WTC11 (cell line): Measurements from ENCODE around the gene IL36A. TPM values are rescaled to one million over a fixed set of nuclear protein-coding genes. Genes with fewer than 3 reads are reported as not detected.
A peak's percentile ranks its signal among the peaks of the same experiment; 100 is the strongest.

Experiments used
- ATAC-seq: fragments of 200-7000 bp; cut with Tn5 transposase; 2 replicates; pipeline ENCODE4 v1.10.0; 2021; ENCODE audit warnings: mild to moderate bottlenecking, moderate library complexity
- CTCF ChIA-PET: fragments of 300-600 bp; sonication (Branson Sonifier 250); formaldehyde crosslinking; loops from one replicate; lab custom pipeline; 2021; ENCODE audit warnings: antibody characterized with exemption; lab: Charles Lee
- POLR2A ChIA-PET: fragments of 350-600 bp; sonication (Branson Sonifier 250); formaldehyde crosslinking; loops from one replicate; lab custom pipeline; 2021; ENCODE audit warnings: antibody characterized with exemption; lab: Charles Lee
- DNase-seq: peaks from one replicate; pipeline ENCODE4 v3.0.0; 2021; ENCODE audit warnings: low spot score
- H3K27ac Mint-ChIP-seq: 2 replicates; pipeline ENCODE4 v1.8.0; 2021; ENCODE audit warnings: mixed read lengths
- H3K27me3 Mint-ChIP-seq: 2 replicates; pipeline ENCODE4 v1.8.0; 2021; ENCODE audit warnings: low read depth, mild to moderate bottlenecking, moderate library complexity, mixed read lengths
- H3K36me3 Mint-ChIP-seq: 2 replicates; pipeline ENCODE4 v1.8.0; 2021; ENCODE audit warnings: mixed read lengths
- H3K4me1 Mint-ChIP-seq: 2 replicates; pipeline ENCODE4 v1.8.0; 2022; ENCODE audit warnings: mixed read lengths
- H3K4me3 Mint-ChIP-seq: 2 replicates; pipeline ENCODE4 v1.8.0; 2021; ENCODE audit warnings: mild to moderate bottlenecking, moderate library complexity, mixed read lengths
- H3K9me3 Mint-ChIP-seq: 2 replicates; pipeline ENCODE4 v1.8.0; 2021; ENCODE audit warnings: mixed read lengths
- ATF1 ChIP-seq: sonication (generic); formaldehyde crosslinking; IDR thresholded peaks from 2 replicates; pipeline ENCODE4 v1.8.1; 2023; ENCODE audit warnings: mild to moderate bottlenecking, moderate library complexity, missing genetic modification reagents
- ELF4 ChIP-seq: sonication (generic); formaldehyde crosslinking; IDR thresholded peaks from 2 replicates; pipeline ENCODE4 v1.8.1; 2022; ENCODE audit warnings: low read depth, mild to moderate bottlenecking, moderate library complexity, missing genetic modification reagents
- ESRRA ChIP-seq: sonication (generic); formaldehyde crosslinking; IDR thresholded peaks from 2 replicates; pipeline ENCODE4 v1.8.1; 2022; ENCODE audit warnings: mild to moderate bottlenecking, missing genetic modification reagents, borderline replicate concordance
- FOXJ3 ChIP-seq: sonication (generic); formaldehyde crosslinking; IDR thresholded peaks from 2 replicates; pipeline ENCODE4 v1.9.0; 2021; ENCODE audit warnings: missing genetic modification reagents, mild to moderate bottlenecking, borderline replicate concordance
- FOXP1 ChIP-seq: sonication (generic); formaldehyde crosslinking; IDR thresholded peaks from 2 replicates; pipeline ENCODE4 v1.8.0; 2022; ENCODE audit warnings: missing genetic modification reagents, mild to moderate bottlenecking, moderate library complexity, borderline replicate concordance
- GABPB1 ChIP-seq: sonication (generic); formaldehyde crosslinking; IDR thresholded peaks from 2 replicates; pipeline ENCODE4 v1.8.1; 2023; ENCODE audit warnings: mild to moderate bottlenecking, missing genetic modification reagents
- JAZF1 ChIP-seq: fragments of 250-450 bp; sonication (Bioruptor Pico); IDR thresholded peaks from 2 replicates; pipeline ENCODE4 v1.9.0; 2021; ENCODE audit warnings: moderate library complexity, mild to moderate bottlenecking, inconsistent platforms
- JUN ChIP-seq: sonication (generic); formaldehyde crosslinking; IDR thresholded peaks from 2 replicates; pipeline ENCODE4 v1.8.0; 2023; ENCODE audit warnings: mild to moderate bottlenecking, missing genetic modification reagents
- NFATC4 ChIP-seq: fragments of 250-450 bp; sonication (Bioruptor Pico); IDR thresholded peaks from 2 replicates; pipeline ENCODE4 v1.9.0; 2021; ENCODE audit warnings: mild to moderate bottlenecking
- RORB ChIP-seq: fragments of 250-450 bp; sonication (Bioruptor Pico); IDR thresholded peaks from 2 replicates; pipeline ENCODE4 v1.9.0; 2021; ENCODE audit warnings: mild to moderate bottlenecking
- SMAD4 ChIP-seq: sonication (generic); formaldehyde crosslinking; IDR thresholded peaks from 2 replicates; pipeline ENCODE4 v1.8.0; 2022; ENCODE audit warnings: mild to moderate bottlenecking, missing genetic modification reagents
- ZBTB21 ChIP-seq: sonication (generic); formaldehyde crosslinking; IDR thresholded peaks from 2 replicates; pipeline ENCODE4 v1.8.1; 2023; ENCODE audit warnings: mild to moderate bottlenecking, missing genetic modification reagents, borderline replicate concordance
- ZNF317 ChIP-seq: sonication (generic); formaldehyde crosslinking; IDR thresholded peaks from 2 replicates; pipeline ENCODE4 v1.8.1; 2023; ENCODE audit warnings: low read depth, mild to moderate bottlenecking, moderate library complexity, missing genetic modification reagents, borderline replicate concordance
- ZNF416 ChIP-seq: fragments of 250-450 bp; sonication (Bioruptor Pico); IDR thresholded peaks from 2 replicates; pipeline ENCODE4 v1.9.0; 2021; ENCODE audit warnings: mild to moderate bottlenecking, inconsistent platforms
- ZNF671 ChIP-seq: fragments of 250-450 bp; sonication (Bioruptor Pico); IDR thresholded peaks from 2 replicates; pipeline ENCODE4 v1.8.0; 2021; ENCODE audit warnings: mild to moderate bottlenecking
- total RNA-seq: library from RNA; stranded (reverse); gene quantifications from 3 replicates; pipeline ENCODE4 v1.2.3, GENCODE V29; 2021
- TF ChIP-seq, protein P1 (sequence below): sonication (generic); formaldehyde crosslinking; IDR thresholded peaks from 2 replicates; pipeline ENCODE4 v1.8.1; 2022; ENCODE audit warnings: mild to moderate bottlenecking, missing genetic modification reagents, moderate library complexity, borderline replicate concordance
- TF ChIP-seq, protein P2 (sequence below): sonication (generic); formaldehyde crosslinking; IDR thresholded peaks from 2 replicates; pipeline ENCODE4 v1.8.1; 2023; ENCODE audit warnings: mild to moderate bottlenecking, missing genetic modification reagents
- TF ChIP-seq, protein P3 (sequence below): sonication (generic); formaldehyde crosslinking; IDR thresholded peaks from 2 replicates; pipeline ENCODE4 v1.8.1; 2023; ENCODE audit warnings: mild to moderate bottlenecking, missing genetic modification reagents, moderate library complexity
- TF ChIP-seq, protein P4 (sequence below): sonication (generic); formaldehyde crosslinking; IDR thresholded peaks from 2 replicates; pipeline ENCODE4 v1.8.0; 2022; ENCODE audit warnings: mild to moderate bottlenecking, missing genetic modification reagents
- TF ChIP-seq, protein P5 (sequence below): fragments of 250-450 bp; sonication (Bioruptor Pico); IDR thresholded peaks from 2 replicates; pipeline ENCODE4 v1.8.0; 2021; ENCODE audit warnings: mild to moderate bottlenecking

IL36A gene
- total RNA-seq, 1 experiment from 2014 or later, result not detected

DNA sequence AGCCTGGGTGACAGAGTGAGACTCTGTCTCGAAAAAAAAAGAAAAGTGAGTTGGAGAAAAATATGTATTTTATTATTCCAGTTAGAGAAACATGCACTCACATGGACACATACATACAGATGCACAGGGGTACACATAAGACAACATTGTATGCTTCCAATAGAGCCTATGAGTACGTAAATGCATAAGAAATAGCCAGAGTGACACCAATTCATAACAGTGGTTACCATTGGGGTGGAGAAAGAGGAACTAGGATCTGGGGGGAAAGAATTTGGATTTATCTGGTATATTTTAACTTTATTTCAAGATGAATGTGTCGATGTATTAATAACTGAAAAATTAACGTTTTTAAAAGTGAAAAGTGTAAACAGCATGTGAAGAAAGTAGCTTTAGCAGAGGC lies 16.1 kb downstream of the IL36A start (continued):
- no peak for TF ChIP-seq FOXP1 (CRISPR knock-in tag)
- no peak for TF ChIP-seq GABPB1 (CRISPR knock-in tag)

DNA sequence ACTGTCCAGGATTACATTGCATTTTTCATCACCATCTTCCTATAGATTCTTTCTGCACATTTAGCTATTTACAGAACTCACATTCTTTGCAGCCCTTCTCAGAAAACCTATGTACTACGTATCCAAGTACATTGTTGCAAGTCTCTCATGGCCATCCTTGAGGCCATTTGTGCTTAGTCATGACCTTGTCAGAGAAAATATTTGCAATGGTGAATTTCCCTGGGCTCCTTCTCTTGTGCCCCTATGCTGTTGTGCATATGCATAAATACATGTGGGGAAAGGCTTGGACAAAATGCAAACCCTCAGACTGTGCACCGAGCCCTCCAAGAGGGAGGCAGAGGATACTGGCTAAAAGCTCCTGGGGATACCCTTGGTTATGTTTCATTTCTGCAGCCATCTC lies 19.5 kb downstream of the IL36A start:
- DNase-seq (no peak), ATAC-seq (no peak)
- TF ChIP-seq ZNF317 (CRISPR knock-in tag), result no peak
- TF ChIP-seq NFATC4 (CRISPR knock-in tag), result no peak
- Mint-ChIP-seq H3K4me3 (no peak overlapping the region), H3K27me3 (peaks cover 36% of the 10 kb centered on the region), H3K4me1 (peaks cover 12% of the 10 kb centered on the region), H3K36me3 (no peaks in the 10 kb centered on the region), H3K9me3 (peaks cover 14% of the 10 kb centered on the region), H3K27ac (no peak overlapping the region)
- ChIA-PET POLR2A (no interaction called here), CTCF (no interaction called here)

DNA sequence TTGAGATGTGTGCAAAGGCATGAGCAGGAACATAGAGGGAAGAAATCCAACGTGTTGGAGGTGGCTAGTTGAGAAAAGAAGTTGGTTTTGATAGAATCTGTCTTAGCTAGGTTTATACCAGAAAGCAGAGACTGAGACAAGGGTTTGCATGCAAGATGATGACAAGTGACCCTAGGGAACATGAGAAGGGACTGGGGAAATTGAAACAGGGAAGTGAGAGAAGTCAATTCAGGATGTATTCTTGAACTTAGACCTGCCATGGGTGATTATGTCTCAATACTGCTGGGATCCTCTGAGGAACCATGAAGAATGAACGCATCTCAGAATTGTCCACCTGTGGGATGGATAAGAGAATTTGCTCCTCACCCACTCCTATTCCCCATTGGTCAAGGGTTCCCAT lies 20.5 kb downstream of the IL36A start:
- TF ChIP-seq, protein P1, sequence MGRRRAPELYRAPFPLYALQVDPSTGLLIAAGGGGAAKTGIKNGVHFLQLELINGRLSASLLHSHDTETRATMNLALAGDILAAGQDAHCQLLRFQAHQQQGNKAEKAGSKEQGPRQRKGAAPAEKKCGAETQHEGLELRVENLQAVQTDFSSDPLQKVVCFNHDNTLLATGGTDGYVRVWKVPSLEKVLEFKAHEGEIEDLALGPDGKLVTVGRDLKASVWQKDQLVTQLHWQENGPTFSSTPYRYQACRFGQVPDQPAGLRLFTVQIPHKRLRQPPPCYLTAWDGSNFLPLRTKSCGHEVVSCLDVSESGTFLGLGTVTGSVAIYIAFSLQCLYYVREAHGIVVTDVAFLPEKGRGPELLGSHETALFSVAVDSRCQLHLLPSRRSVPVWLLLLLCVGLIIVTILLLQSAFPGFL (CRISPR knock-in tag), result no peak
- TF ChIP-seq JUN (CRISPR knock-in tag) (no peak), FOXJ3 (CRISPR knock-in tag) (no peak), ZNF671 (CRISPR knock-in tag) (no peak), ZNF416 (no peak)
- TF ChIP-seq, protein P2, sequence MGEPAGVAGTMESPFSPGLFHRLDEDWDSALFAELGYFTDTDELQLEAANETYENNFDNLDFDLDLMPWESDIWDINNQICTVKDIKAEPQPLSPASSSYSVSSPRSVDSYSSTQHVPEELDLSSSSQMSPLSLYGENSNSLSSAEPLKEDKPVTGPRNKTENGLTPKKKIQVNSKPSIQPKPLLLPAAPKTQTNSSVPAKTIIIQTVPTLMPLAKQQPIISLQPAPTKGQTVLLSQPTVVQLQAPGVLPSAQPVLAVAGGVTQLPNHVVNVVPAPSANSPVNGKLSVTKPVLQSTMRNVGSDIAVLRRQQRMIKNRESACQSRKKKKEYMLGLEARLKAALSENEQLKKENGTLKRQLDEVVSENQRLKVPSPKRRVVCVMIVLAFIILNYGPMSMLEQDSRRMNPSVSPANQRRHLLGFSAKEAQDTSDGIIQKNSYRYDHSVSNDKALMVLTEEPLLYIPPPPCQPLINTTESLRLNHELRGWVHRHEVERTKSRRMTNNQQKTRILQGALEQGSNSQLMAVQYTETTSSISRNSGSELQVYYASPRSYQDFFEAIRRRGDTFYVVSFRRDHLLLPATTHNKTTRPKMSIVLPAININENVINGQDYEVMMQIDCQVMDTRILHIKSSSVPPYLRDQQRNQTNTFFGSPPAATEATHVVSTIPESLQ, result no peak

DNA sequence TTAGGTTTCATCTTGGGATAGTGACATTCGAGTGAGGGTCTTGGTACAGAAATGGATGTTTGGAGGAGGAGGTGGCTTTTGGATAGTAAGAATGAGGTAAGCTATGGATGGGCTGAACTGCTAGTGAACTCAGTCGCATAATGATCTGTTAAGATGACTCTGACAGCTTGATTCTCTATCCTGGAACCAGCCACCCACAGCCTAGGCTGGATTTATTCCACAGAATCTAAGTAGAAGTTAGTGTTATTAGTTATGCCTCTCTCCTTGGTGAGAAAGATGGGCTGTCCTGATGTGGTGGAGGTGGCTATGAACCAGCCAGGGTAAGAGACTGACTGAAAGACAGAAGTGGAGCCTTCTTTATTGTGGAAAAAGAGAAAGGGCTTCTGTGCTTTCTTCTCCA lies 22.4 kb downstream of the IL36A start:
- no peak overlapping the region for H3K27ac Mint-ChIP-seq
- H3K27me3 Mint-ChIP-seq, result peaks cover 30% of the 10 kb centered on the region
- POLR2A ChIA-PET, result interaction anchor here (1.0 kb wide), 1 partner anchor 12 kb away, joined by 3 read pairs; no protein-coding TSS in a partner anchor
- DNase-seq (no peak), ATAC-seq (no peak)
- H3K9me3 Mint-ChIP-seq, result peaks cover 17% of the 10 kb centered on the region
- H3K36me3 Mint-ChIP-seq, result no peaks in the 10 kb centered on the region
- CTCF ChIA-PET, result interaction anchor here (0.7 kb wide), 1 partner anchor 52 kb away, joined by 5 read pairs; no protein-coding TSS in a partner anchor
- peaks cover 12% of the 10 kb centered on the region for H3K4me1 Mint-ChIP-seq
- no peak overlapping the region for H3K4me3 Mint-ChIP-seq
- TF ChIP-seq ZBTB21 (CRISPR knock-in tag), result no peak
- TF ChIP-seq, protein P3, sequence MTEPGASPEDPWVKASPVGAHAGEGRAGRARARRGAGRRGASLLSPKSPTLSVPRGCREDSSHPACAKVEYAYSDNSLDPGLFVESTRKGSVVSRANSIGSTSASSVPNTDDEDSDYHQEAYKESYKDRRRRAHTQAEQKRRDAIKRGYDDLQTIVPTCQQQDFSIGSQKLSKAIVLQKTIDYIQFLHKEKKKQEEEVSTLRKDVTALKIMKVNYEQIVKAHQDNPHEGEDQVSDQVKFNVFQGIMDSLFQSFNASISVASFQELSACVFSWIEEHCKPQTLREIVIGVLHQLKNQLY (CRISPR knock-in tag), result no peak

More for the DNA sequence above, 20.5 kb downstream of the IL36A start:
- H3K9me3 Mint-ChIP-seq, result peaks cover 17% of the 10 kb centered on the region
- ATAC-seq (no peak), DNase-seq (no peak)
- H3K36me3 Mint-ChIP-seq, result no peaks in the 10 kb centered on the region
- H3K27me3 Mint-ChIP-seq, result peaks cover 32% of the 10 kb centered on the region
- POLR2A ChIA-PET, result no interaction called here
- H3K4me1 Mint-ChIP-seq, result peaks cover 12% of the 10 kb centered on the region
- H3K27ac Mint-ChIP-seq, result no peak overlapping the region
- CTCF ChIA-PET, result no interaction called here
- no peak overlapping the region for H3K4me3 Mint-ChIP-seq

DNA sequence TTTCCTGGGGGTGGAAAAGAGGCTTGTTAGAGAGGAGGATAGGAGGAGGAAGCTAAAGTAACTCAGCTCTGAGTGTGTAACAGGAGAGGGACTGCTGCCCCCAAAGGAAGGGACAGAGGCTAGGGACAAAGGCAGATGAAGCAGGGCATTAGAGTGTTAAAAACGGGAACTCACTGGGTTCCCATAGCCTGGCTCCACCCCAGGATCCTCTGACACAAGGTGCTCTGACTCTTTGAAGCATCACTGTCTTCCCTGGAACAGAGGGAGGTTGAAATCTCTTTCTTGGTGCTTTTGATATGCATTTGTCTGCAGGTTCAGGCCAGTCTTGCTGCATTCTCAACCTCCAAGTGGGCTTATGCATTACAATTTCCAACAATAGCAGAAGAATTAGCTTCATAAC lies 22.9 kb downstream of the IL36A start:
- H3K27ac Mint-ChIP-seq, result no peak overlapping the region
- peaks cover 17% of the 10 kb centered on the region for H3K9me3 Mint-ChIP-seq
- TF ChIP-seq SMAD4 (CRISPR knock-in tag), result no peak
- no peak for TF ChIP-seq ZNF416
- TF ChIP-seq, protein P4, sequence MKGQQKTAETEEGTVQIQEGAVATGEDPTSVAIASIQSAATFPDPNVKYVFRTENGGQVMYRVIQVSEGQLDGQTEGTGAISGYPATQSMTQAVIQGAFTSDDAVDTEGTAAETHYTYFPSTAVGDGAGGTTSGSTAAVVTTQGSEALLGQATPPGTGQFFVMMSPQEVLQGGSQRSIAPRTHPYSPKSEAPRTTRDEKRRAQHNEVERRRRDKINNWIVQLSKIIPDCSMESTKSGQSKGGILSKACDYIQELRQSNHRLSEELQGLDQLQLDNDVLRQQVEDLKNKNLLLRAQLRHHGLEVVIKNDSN (CRISPR knock-in tag), result no peak
- no peak for TF ChIP-seq JAZF1 (CRISPR knock-in tag)
- TF ChIP-seq ATF1 (CRISPR knock-in tag), result no peak
- TF ChIP-seq ELF4 (CRISPR knock-in tag), result no peak
- no peak for TF ChIP-seq ZNF671 (CRISPR knock-in tag)
- TF ChIP-seq ZBTB21 (CRISPR knock-in tag), result no peak
- TF ChIP-seq, protein P5, sequence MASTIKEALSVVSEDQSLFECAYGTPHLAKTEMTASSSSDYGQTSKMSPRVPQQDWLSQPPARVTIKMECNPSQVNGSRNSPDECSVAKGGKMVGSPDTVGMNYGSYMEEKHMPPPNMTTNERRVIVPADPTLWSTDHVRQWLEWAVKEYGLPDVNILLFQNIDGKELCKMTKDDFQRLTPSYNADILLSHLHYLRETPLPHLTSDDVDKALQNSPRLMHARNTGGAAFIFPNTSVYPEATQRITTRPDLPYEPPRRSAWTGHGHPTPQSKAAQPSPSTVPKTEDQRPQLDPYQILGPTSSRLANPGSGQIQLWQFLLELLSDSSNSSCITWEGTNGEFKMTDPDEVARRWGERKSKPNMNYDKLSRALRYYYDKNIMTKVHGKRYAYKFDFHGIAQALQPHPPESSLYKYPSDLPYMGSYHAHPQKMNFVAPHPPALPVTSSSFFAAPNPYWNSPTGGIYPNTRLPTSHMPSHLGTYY (CRISPR knock-in tag), result no peak
- no peak for TF ChIP-seq ESRRA
- TF ChIP-seq RORB (CRISPR knock-in tag), result no peak
- no peak for TF ChIP-seq FOXJ3 (CRISPR knock-in tag)
- DNase-seq (no peak), ATAC-seq (peak; percentile 58)
- peaks cover 12% of the 10 kb centered on the region for H3K4me1 Mint-ChIP-seq
- no peaks in the 10 kb centered on the region for H3K36me3 Mint-ChIP-seq
- H3K27me3 Mint-ChIP-seq, result peaks cover 30% of the 10 kb centered on the region
- ChIA-PET CTCF (no interaction called here), POLR2A (interaction anchor here (1.0 kb wide), 1 partner anchor 12 kb away, joined by 3 read pairs; no protein-coding TSS in a partner anchor)
- no peak overlapping the region for H3K4me3 Mint-ChIP-seq
